Measurements from ENCODE around the gene TANGO6. TPM values are rescaled to one million over a fixed set of nuclear protein-coding genes. Genes with fewer than 3 reads are reported as not detected.

Gene TANGO6
- polyA plus RNA-seq, 1 experiment, result 14.6 TPM

DNA sequence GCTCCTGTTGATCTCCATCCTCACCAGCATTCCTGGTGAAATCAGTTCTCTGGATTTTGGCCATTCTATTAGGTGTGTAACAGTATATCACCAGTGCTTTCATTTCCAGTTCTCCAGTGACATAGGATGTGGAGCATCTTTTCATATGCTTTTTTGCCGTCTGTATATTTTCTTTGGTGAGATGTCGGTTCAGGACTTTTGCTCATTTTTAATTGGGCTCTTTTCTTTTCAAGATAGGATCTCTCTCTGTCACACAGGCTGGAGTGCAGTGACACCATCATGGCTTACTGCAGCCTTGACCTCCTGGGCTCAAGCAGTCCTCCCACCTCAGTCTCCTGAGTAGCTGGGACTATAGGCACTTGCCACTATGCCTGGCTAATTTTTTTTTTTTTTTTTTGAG lies 74.2 kb downstream of the TANGO6 start:
- no peak overlapping the region for H3K4me3 ChIP-seq (ENCODE audit: low read depth, low read length)
- peaks cover 1% of the 10 kb centered on the region for H3K36me3 ChIP-seq (ENCODE audit: control insufficient read depth, insufficient read depth, low read length)
- DNase-seq (ENCODE audit: low read depth), result no peak
- CTCF ChIA-PET, result no interaction called here
- POLR2A ChIA-PET, result no interaction called here
- no peaks in the 10 kb centered on the region for H3K27me3 ChIP-seq (ENCODE audit: control insufficient read depth, insufficient read depth, low read length)
- TF ChIP-seq, protein P1, sequence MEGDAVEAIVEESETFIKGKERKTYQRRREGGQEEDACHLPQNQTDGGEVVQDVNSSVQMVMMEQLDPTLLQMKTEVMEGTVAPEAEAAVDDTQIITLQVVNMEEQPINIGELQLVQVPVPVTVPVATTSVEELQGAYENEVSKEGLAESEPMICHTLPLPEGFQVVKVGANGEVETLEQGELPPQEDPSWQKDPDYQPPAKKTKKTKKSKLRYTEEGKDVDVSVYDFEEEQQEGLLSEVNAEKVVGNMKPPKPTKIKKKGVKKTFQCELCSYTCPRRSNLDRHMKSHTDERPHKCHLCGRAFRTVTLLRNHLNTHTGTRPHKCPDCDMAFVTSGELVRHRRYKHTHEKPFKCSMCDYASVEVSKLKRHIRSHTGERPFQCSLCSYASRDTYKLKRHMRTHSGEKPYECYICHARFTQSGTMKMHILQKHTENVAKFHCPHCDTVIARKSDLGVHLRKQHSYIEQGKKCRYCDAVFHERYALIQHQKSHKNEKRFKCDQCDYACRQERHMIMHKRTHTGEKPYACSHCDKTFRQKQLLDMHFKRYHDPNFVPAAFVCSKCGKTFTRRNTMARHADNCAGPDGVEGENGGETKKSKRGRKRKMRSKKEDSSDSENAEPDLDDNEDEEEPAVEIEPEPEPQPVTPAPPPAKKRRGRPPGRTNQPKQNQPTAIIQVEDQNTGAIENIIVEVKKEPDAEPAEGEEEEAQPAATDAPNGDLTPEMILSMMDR (IDR thresholded peaks at IDR 0.05; ENCODE audit: insufficient read depth, low read depth, low read length), result no peak

DNA sequence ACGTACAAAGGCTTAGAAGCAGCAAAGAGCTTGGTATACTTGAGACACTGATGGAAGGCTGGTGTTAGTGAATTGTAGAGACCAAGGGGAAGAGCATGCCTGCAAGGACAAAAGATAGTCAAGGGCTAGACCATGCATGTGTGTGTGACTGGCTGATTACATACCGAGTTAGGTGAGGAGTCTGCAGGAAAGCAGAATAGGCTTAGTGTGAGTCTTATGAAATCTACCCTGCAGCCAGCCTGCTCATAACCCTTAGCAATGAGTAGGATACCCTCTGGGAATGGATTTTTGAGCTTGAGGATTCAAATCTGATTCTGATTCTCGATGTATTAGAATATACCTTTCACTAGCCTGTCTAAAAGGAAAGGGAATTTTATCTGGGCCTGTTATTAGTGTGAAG lies 77.0 kb downstream of the TANGO6 start:
- CTCF ChIA-PET, result interaction anchor here (0.7 to 1.2 kb wide), 3 partner anchors 11 to 196 kb away, joined by 3 read pairs; no protein-coding TSS in a partner anchor
- H3K4me3 ChIP-seq (ENCODE audit: low read depth, low read length), result no peak overlapping the region
- POLR2A ChIA-PET, result no interaction called here
- H3K27me3 ChIP-seq (ENCODE audit: control insufficient read depth, insufficient read depth, low read length), result no peaks in the 10 kb centered on the region
- H3K36me3 ChIP-seq (ENCODE audit: control insufficient read depth, insufficient read depth, low read length), result peaks cover 1% of the 10 kb centered on the region
- TF ChIP-seq, protein P1 (IDR thresholded peaks at IDR 0.05; ENCODE audit: insufficient read depth, low read depth, low read length), result no peak
- DNase-seq (ENCODE audit: low read depth), result no peak

DNA sequence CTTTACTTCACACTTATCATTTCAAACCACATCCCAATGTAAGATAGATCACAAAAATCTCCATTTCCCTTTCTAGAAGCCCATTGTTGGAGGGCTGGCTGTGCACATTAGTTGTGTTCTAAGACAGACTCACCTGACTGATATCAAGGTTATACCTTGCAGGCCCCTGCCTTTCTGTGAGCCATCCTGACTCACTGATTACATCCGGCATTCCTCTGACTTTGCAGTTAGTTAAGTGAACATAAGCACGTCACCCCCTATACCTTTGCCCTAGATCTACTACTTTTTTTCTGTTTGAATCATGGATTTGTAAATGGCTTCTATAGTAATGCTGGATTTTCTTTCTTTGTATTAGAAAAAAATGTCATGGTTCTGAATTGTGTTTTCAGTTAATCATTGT lies 78.3 kb downstream of the TANGO6 start:
- ChIA-PET CTCF (no interaction called here), POLR2A (no interaction called here)
- H3K27me3 ChIP-seq (ENCODE audit: control insufficient read depth, insufficient read depth, low read length), result no peaks in the 10 kb centered on the region
- DNase-seq (ENCODE audit: low read depth), result no peak
- no peak overlapping the region for H3K4me3 ChIP-seq (ENCODE audit: low read depth, low read length)
- peaks cover 1% of the 10 kb centered on the region for H3K36me3 ChIP-seq (ENCODE audit: control insufficient read depth, insufficient read depth, low read length)
- TF ChIP-seq, protein P1 (IDR thresholded peaks at IDR 0.05; ENCODE audit: insufficient read depth, low read depth, low read length), result no peak

DNA sequence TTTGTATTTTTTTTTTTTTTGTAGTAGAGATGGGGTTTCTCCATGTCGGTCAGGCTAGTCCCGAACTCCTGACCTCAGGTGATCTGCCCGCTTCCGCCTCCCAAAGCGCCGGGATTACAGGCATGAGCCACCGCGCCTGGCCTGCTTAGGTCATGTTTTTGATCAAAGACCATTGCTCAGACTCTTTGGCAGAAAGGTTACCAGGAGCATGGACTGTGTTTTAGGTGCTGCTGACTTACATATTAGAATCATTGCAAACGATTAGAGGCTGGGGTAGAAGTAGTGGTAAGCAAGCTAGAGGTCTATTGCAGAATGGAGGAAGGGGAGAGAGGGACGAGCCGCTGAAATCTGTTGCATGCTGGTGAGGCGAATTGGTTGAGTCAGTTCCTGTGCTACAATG lies 79.8 kb downstream of the TANGO6 start:
- H3K36me3 ChIP-seq (ENCODE audit: control insufficient read depth, insufficient read depth, low read length), result peaks cover 6% of the 10 kb centered on the region
- ChIA-PET CTCF (interaction anchor here (1.4 kb wide), 1 partner anchor 21 kb away, joined by 5 read pairs; no protein-coding TSS in a partner anchor), POLR2A (no interaction called here)
- H3K27me3 ChIP-seq (ENCODE audit: control insufficient read depth, insufficient read depth, low read length), result no peaks in the 10 kb centered on the region
- no peak overlapping the region for H3K4me3 ChIP-seq (ENCODE audit: low read depth, low read length)
- DNase-seq (ENCODE audit: low read depth), result no peak
- TF ChIP-seq, protein P1 (IDR thresholded peaks at IDR 0.05; ENCODE audit: insufficient read depth, low read depth, low read length), result no peak

- ChIA-PET POLR2A (no interaction called here), CTCF (interaction anchor here (1.0 kb wide), 1 partner anchor 197 kb away, joined by 4 read pairs; no protein-coding TSS in a partner anchor)
- Histone ChIP-seq H3K36me3 (ENCODE audit: control insufficient read depth, insufficient read depth, low read length) (peaks cover 4% of the 10 kb centered on the region), H3K4me3 (ENCODE audit: low read depth, low read length) (no peak overlapping the region), H3K27me3 (ENCODE audit: control insufficient read depth, insufficient read depth, low read length) (no peaks in the 10 kb centered on the region)
- no peak for DNase-seq (ENCODE audit: low read depth)
- TF ChIP-seq, protein P1 (IDR thresholded peaks at IDR 0.05; ENCODE audit: insufficient read depth, low read depth, low read length), result no peak
Measured at GRCh38 chr16:68927018-68927417, 83.7 kb downstream of the TANGO6 start.

Measured in BJ (cell line).